SIG-M5 (cell line): ENCODE results near the gene POLR1G.
"Not testable (repeated sequence)": the region's sequence is repeated elsewhere in the genome, so short reads cannot be mapped to it uniquely, and the experiment has no call there.

Experiments used
- DNase-seq: peaks from one replicate; lab custom pipeline; 2025; lab: John Stamatoyannopoulos, UW

POLR1G gene

DNA sequence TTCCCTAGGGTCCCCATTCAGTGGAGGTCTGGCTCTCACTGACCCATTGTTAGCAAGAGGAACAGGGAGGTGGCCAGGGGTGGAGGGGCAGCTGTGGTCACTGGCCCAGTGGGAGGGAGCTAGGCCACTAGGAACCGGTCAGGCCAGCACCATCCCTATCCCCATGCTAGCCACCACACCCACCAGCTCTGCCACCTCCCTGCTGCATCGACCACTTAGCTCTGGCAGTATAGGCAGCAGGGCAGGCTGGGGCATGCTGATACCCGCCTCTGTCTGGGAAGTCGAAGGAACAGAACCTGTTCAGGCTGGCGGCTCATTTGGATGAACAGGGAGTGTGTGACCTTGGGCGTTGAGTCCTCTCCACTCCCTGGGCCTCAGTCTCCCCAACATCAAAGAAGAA, 6.3 kb upstream of the POLR1G start:
- DNase-seq = no peak

DNA sequence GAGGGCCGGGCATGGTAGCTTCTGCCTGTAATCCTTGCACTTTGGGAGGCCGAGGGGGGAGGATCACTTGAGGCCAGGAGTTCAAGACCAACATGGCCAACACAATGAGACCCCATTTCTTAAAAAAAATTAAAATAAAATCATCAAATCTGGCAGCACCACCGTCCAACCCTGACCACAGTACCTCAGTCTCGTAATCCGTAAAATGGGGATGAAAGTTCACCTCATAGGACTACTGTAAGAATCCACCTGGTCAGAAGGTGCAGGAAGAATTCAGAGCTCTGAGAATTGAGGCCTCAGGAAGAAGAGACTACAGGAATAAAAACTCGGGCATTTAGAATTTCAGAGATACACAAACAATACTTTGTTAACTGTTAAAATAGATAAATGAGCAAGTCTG, 4.6 kb upstream of the POLR1G start:
- no peak for DNase-seq

DNA sequence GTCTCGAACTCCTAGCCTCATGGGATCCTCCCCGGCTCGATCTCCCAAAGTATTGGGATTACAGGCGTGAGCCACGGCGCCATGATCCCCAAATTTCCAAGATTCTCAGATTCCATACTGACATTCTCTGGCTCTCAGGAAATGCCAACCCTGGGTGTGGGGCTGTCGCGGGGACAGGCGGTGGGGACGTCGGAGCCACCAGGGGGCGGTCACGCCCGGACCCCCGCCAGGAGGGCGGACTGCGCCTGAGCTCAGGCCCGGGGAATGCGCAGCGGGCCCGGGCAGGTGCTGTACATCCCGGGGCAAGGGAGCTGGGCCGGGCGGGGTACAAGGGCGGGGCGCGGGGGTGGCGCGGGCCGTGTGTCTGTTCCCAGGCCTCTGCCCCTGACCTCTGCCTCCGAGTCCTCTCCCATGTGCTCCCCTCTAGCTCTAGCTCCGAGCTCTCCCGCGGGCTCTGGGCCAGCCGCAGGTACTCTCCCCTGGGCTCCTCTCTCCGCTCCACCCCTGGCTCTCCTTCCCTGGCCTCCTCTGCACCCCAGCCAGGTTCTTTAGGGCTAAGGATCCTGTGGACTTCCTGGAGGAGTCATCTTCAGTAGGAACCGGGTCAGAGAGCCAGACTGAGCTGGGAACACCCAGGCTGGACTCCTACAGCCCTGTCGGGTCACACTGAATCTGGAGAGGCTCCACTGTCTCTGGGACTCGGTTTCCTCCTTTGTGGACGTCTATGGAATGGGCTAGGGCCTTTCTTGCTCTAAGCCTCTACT, 4.0 kb upstream of the POLR1G start:
- DNase-seq = no peak

DNA sequence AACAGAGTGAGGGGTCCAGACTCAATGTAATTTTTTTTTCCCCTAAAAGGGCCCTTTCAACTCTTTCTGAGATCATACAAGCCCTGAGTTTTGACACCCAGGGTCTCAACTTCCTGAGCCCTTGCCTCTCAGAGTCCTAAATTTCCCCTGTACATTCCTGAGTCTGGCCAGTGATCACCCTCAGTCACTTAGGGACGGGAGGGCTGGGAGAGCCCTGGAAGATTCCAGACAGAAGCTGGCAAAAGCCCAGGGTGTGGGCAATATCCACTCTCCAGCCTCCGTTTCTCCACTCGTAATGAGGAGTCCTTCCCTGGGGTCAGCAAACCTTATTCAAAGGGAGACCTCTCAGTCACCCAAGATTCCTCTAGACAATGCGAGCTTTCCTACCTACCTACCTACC, 3.2 kb upstream of the POLR1G start:
- no peak for DNase-seq

DNA sequence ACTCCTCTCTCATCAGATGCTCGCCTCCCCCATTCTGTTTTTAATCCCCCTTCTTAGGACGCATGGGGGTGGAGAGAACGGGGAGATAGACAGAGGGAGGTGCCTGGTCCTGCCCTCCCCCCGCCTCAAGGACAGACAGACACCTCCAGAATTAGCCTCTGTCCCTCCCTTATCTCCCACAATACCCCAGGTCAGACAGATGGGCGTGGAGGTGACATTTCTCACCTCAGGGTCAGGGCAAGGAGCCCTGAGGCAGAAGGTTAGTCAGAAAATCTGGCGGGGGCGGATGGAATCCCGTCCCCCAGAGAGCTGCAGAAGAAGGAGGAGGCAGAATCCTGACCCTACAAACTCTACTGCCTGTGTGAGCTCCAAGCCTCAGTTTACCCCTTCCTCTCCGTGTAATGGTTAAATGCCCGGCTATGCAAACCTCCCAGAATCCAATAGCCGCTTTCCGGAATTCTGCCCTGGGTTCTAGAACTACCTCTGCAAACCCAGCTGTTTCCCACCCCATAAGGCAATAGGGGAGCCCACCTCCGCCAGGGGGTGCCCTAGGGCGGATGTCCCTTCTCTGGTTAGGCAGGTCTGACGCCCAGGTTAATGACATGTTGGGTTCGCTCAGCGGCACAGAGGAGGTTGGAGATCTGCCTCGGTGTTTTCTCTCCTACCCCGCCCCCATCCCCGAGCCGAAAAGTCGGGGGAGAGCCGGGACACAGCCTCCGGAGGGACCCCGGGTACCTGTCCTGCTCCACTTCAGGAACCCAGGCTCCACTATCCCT, 2.5 kb upstream of the POLR1G start:
- no peak for DNase-seq

DNA sequence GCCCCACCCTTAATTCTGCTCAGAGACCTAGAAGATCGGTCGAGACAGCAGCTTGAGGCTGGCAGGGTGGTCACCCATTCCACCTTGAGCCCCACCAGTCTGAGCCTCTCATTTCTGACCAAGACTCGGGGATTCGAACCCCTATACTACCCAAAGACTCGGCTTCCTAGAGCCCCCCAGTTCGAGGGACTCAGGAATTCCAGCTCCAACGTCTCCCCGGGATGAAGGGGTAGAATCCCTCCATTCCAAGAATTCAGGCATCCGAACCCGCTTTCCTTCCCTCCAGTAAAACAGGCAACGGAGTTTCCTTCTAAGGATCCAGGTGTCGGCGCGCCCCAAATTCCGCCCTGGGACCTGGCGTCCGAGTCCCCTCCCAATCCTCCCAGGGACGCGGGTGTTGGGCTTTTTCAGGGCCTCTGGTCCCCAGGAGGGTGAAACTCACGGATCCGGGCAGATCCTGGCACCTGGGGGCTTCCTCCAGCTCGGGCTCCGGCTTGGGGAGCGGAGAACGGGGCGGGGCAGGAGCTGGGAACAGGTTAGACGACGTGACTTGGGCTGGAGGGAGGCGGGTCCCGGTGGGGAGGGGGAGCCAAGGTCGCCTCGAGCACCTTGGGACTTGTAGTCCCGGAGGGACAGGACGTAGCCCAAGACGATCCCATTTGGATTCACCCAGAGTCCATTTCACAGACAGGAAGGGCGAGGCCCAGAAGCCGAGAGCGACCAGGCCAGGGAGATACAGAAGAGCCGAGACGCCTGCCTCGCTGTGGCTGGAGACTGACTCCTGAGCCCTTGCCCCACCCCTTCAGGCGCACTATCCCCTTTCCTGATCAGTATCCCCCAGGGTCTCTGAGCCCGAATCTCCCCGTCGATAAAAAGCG, 1.6 kb upstream of the POLR1G start, which contains the start of gene PPP1R13L:
Gene PPP1R13L, minus strand, starts transcription at position 513 of the 878 bp plus-strand sequence. CDS start 6,751 bp downstream, outside the sequence.
- DNase-seq = no peak

DNA sequence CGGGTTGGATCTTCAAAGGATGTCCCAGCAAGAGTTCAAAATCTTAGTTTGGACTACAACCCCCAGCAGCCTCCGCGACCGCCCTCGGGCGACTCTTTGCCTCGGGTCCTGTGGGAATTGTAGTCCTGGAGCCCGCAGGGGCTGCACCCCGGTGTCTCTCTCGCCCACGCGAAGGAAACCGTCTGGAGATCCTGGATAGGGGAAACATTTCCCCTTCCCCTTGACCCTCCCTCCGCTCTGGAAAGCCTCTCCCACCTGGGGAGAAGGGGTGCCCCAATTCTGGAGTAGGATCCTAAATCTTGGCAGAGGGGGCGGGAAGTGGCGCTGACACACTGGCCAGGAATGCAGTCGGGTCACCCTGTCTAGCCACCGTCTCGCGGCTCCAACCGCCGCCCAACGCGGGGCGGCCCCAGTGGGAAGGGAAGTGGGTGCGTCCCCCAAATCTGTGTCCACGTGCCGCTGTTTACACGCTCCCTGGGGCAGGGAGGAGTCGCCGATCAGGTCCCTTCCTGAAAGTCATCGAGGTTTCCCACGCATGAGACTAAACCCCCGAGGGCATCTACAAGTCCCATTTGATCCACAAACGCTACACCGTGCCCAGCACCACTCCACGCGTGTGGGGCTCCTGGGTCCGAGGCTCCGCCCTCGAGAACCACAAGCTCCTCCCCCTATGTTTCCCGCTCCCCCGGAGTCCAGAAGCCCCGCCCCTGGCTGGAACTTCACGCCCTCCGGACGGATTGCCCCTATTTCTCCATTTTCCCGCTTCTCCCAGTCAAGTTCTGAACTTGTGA, 814 bp upstream of the POLR1G start:
- peak; percentile 14 for DNase-seq

DNA sequence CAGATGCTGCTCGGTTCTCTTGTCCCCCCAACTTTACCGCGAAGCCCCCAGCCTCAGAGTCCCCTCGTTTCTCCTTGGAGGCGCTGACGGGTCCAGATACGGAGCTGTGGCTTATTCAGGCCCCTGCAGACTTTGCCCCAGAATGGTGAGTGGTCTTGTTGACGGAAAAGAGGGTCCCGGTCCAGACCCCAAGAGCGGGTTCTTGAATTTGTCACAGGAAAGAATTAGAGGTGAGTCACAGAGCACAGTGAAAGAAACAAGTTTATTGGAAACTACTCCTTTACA, 589 bp downstream of the POLR1G start:
- no peak for DNase-seq

DNA sequence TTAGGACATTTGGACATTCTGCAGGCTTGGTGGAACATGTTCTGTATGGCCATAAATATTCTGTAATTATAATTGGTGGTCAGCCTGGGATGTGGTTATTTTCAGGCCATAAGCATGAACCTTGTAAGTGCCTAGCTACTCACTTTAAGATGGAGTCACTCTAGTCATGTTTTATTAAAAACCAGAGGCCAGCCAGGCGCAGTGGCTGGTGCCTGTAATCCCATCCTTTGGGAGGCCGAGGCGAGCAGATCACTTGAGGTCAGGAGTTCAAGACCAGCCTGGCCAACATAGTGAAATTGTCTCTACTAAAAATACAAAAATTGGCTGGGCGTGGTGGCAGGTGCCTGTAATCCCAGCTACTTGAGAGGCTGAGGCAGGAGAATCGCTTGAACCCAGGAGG, 1.1 kb downstream of the POLR1G start:
- not testable (repeated sequence) for DNase-seq

DNA sequence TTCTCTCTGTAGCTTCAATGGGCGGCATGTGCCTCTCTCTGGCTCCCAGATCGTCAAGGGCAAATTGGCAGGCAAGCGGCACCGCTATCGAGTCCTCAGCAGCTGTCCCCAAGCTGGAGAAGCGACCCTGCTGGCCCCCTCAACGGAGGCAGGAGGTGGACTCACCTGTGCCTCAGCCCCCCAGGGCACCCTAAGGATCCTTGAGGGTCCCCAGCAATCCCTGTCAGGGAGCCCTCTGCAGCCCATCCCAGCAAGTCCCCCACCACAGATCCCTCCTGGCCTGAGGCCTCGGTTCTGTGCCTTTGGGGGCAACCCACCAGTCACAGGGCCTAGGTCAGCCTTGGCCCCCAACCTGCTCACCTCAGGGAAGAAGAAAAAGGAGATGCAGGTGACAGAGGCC, 1.7 kb downstream of the POLR1G start:
- no peak for DNase-seq

DNA sequence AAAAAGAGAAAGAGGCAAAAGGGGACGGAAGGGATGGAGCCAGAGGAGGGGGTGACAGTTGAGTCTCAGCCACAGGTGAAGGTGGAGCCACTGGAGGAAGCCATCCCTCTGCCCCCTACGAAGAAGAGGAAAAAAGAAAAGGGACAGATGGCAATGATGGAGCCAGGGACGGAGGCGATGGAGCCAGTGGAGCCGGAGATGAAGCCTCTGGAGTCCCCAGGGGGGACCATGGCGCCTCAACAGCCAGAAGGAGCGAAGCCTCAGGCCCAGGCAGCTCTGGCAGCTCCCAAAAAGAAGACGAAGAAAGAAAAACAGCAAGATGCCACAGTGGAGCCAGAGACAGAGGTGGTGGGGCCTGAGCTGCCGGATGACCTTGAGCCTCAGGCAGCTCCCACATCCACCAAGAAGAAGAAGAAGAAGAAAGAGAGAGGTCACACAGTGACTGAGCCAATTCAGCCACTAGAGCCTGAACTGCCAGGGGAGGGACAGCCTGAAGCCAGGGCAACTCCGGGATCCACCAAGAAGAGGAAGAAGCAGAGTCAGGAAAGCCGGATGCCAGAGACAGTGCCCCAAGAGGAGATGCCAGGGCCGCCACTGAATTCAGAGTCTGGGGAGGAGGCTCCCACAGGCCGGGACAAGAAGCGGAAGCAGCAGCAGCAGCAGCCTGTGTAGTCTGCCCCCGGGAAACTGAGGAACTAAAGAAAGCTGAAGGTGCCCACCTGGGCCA, 2.5 kb downstream of the POLR1G start:
- DNase-seq = no peak

DNA sequence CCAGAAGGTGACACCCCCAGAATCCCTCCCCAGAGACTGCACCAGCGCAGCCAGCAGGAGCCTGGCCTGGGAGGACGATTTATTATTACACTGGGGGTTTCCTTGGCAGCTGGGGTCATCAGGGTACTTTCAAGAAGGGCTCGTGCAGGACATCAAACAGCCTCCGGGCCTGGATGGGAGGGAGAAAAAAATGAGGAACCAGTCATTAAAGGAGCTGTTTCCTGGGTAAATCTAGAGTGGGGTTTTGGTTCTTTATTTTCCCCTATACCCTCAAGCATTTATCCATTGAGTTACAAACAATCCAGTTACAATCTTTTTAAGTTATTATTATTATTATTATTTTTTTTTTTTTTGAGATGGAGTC, 3.1 kb downstream of the POLR1G start:
- DNase-seq = no peak

DNA sequence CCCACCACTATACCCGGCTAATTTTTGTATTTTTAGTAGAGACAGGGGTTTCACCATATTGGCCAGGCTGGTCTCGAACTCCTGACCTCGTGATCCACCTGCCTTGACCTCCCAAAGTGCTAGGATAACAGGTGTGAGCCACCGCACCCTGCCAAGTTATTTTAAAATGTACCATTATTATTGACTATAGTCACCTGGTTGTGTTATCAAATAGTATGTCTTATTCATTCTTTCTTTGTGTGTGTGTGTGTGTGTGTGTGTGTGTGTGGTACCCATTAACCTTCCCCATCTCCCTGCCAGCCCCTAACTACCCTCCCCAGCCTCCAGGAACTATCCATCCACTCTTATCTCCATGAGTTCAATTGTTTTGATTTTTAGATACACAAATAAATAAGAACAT, 3.9 kb downstream of the POLR1G start:
- DNase-seq = not testable (repeated sequence)

DNA sequence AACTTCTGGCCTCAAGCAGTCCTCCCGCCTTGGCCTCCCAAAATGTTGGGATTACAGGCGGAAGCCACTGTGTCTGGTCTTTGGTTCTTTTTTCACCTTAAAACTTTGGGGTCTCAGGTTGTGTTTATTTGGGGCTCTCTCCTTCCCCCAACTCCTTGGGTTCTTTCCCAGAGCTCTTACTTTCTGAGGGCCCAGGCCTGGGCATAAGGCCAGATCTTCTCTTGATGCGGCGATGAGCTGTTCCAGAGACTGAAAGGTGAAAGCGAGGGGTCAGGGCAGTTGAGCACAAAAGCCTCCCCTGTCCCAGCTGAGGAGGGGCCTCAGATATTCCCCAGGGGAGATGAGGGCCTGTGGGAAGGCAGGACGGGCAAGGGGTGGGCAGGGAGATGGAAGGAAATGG, 7.1 kb downstream of the POLR1G start:
- no peak for DNase-seq

DNA sequence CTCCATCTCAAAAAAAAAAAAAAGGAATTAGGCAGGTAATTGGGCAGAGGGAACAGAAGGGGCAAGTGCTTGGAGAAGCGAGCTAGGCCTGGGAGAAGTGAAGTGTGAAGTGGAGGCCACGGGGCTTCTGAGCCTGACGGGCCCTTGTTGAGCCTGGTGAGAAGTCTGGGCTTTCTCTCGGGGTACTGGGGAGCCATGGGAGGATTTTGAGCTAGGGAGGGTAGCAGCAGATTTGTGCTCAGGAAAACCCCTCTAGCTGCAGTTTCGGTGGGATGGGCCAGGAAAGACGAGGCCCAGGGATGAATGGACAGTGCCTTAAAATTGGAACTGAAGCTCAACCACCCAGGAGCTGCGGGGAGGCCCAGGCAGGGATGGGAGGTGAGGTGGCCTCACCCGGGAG, 8.0 kb downstream of the POLR1G start:
- no peak for DNase-seq

DNA sequence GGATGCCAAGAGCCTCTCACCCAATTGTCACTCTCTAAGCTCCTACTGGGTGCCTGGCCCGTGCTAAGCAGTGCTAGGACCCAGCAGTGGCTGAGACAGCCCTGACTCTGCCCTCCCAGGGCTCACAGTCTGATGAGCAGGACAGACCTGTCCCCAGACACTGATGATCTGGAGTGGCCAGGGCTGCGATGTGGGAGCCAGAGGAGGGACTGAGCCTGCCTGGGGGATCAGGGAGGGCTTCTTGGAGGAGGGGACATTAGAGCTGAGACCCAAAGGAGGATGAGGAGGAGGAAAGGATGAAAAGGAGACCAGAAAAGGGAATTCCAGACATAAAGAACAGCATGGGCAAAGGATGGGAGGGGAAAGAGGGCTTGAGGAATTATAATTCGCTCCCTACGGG, 10.7 kb downstream of the POLR1G start:
- DNase-seq = no peak

DNA sequence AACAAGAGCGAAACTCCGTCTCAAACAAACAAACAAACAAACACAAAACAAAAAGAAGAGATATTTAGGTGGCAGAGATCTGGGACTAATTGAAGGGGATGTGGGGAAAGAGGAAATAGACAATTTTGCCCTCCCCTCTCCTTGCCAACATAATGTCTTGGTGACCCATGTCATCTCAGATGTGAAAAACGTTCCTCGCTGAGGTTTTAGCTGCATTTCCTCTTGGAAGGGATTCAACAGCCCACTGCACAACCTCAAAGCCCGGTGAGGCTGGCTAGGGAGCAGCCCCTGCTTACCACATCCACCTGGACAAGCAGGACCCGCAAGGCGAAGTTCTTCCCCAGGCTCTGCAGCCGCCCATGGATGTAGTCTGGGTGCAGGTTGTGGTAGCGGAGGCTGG, 12.4 kb downstream of the POLR1G start:
- DNase-seq = no peak

DNA sequence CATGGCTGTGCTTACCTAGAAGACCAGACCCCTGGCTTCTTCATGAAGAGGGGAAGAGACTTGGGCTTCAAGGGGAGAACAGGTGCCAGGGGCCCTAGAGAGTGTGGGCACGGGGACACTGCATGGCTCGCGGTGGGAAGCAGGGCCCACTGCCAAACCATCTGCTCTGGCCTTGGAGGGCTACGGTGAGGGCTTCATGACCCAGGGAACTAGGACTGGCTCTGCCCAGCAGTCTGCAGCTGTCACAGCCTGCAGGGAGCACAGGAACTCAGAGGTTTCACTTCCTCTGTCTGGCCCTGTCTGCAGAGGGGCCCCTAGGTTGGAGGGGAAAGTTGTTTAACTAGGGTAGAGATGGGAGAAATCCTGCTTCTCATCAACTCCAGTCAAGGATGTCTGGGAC, 13.0 kb downstream of the POLR1G start:
- DNase-seq = no peak

DNA sequence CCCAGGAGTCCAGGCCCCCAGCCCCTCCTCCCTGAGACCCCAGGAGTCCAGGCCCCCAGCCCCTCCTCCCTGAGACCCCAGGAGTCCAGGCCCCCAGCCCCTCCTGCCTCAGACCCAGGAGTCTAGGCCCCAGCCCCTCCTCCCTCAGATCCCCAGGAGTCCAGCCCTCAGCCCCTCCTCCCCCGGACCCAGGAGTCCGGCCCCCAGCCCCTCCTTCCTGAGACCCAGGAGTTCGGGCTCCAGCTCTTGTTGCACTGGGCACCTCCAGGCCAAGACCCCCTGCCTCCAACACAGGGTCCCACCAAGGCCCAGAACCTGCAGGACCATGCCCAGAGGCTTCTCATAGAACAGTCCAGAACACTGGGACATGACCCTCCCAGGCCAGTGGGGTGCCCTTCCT, 13.5 kb downstream of the POLR1G start:
- DNase-seq = no peak

DNA sequence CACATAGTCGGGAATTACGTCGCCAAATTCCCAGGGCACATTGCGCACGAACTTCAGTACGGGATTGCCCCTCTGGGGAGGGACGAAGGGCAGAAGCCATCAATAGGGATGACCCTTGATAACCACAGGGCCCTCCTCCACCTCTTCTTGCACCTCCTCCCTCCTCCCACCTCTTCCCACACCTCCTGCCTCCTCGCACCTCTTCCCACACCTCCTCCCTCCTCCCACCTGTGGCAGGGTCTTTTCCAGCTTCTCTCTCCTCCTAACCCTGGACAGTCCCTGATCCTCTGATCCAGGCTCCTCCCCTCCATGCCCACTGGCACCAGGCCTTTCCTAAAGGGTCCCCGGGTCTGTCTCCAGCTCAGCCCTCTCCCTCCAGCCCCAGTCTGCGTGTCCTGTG, 13.9 kb downstream of the POLR1G start:
- no peak for DNase-seq

DNA sequence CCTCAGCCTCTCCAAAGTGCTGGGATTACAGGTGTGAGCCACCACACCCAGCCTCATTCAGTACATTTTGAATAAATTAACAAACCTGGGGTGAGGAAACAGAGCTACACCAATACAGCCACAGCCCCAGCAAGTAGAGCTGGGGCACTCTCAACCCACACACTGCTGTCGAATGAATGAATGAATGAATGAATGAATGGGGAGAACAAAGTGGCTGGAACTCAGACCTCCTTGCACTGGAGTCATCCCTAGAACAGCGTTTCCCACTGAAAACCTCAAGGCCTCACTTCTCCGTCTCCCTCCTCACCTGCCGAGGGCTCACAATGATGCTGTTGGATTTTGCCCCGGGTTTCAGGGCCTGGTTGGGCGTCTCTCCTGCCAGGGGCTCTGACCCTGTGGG, 14.4 kb downstream of the POLR1G start:
- no peak for DNase-seq
